SK-N-MC (cell line): Measurements from ENCODE around the gene CAMK1D.

ENCODE experiments used
- EZH2 ChIP-seq: fragments of 200-600 bp; sonication (generic); IDR thresholded peaks from one replicate; pipeline ENCODE4 v1.6.1; 2017; ENCODE audit warnings: antibody characterized with exemption
- POLR2AphosphoS5 ChIP-seq: IDR thresholded peaks from 2 replicates; pipeline ENCODE4 v1.6.1; 2012; ENCODE audit warnings: mild to moderate bottlenecking, low read depth, low read length, borderline replicate concordance

- TF ChIP-seq POLR2AphosphoS5 (no peak), EZH2 (no peak)
Observed at GRCh38 chr10:12566161-12567115, 217.1 kb downstream of the CAMK1D start.
